Ramos (cell line): ENCODE results near the gene RAC3.

Source experiments
- in situ Hi-C: fragments of 300-500 bp; cut with MboI; formaldehyde crosslinking; loops from one replicate; pipeline ENCODE4 v1.14.3; 2022; ENCODE audit warnings: low sequenced_read_pairs; ENCODE audit not compliant: unreplicated experiment

RAC3 gene

GRCh38 chr17:82011617-82012187, 19.8 kb upstream of the RAC3 start:
- in situ Hi-C loops = no loop called here

- in situ Hi-C loops = no loop called here
Observed at GRCh38 chr17:82012261-82012639, 19.2 kb upstream of the RAC3 start.

GRCh38 chr17:82012640-82013295, 18.7 kb upstream of the RAC3 start:
- in situ Hi-C loops = no loop called here

- in situ Hi-C loops = no loop called here
Observed at GRCh38 chr17:82013341-82013740, 18.1 kb upstream of the RAC3 start.

- in situ Hi-C loops = no loop called here
Observed at GRCh38 chr17:82013772-82014321, 17.6 kb upstream of the RAC3 start.

GRCh38 chr17:82014432-82014831, 17.0 kb upstream of the RAC3 start:
- in situ Hi-C loops = no loop called here

- in situ Hi-C loops = no loop called here
Observed at GRCh38 chr17:82014971-82015310, 16.5 kb upstream of the RAC3 start.

GRCh38 chr17:82015311-82015971, 16.0 kb upstream of the RAC3 start:
- in situ Hi-C loops = no loop called here

- in situ Hi-C loops = no loop called here
Observed at GRCh38 chr17:82016061-82016874, 15.2 kb upstream of the RAC3 start.

- in situ Hi-C loops = no loop called here
Observed at GRCh38 chr17:82016875-82017459, 14.5 kb upstream of the RAC3 start.

- in situ Hi-C loops = no loop called here
Observed at GRCh38 chr17:82017612-82018151, 13.8 kb upstream of the RAC3 start.

- in situ Hi-C loops = no loop called here
Observed at GRCh38 chr17:82018152-82018988, 13.1 kb upstream of the RAC3 start.

- in situ Hi-C loops = no loop called here
Observed at GRCh38 chr17:82018989-82019689, 12.3 kb upstream of the RAC3 start.

GRCh38 chr17:82019690-82020571, 11.5 kb upstream of the RAC3 start:
- in situ Hi-C loops = loop anchor here (5.0 kb wide), 1 partner anchor 63 kb away; no protein-coding TSS in a partner anchor

GRCh38 chr17:82020572-82021106, 10.8 kb upstream of the RAC3 start:
- in situ Hi-C loops = loop anchor here (5.0 kb wide), 1 partner anchor 63 kb away; no protein-coding TSS in a partner anchor

GRCh38 chr17:82021107-82021899, 10.2 kb upstream of the RAC3 start:
- in situ Hi-C loops = loop anchor here (5.0 kb wide), 1 partner anchor 64 kb away; no protein-coding TSS in a partner anchor
